Panc1 (cell line): ENCODE measurements around the gene IL1RAP.

Source experiments
- CTCF ChIP-seq: fragments of 450-650 bp; IDR thresholded peaks from 2 replicates; pipeline ENCODE4 v1.5.1; 2017; ENCODE audit warnings: mild to moderate bottlenecking
- POLR2AphosphoS5 ChIP-seq: IDR thresholded peaks from 2 replicates; pipeline ENCODE4 v1.6.1; 2012; ENCODE audit warnings: mild to moderate bottlenecking, low read depth, low read length, moderate library complexity
- REST ChIP-seq, 2 experiments: IDR thresholded peaks; 2 replicates each; pipeline ENCODE4 v1.6.1; 2011 to 2012; ENCODE audit warnings: low read depth in 2 of 2, control low read depth in 1 of 2, low read length in 1 of 2, mild to moderate bottlenecking in 1 of 2, moderate library complexity in 1 of 2; ENCODE audit not compliant: insufficient read depth in 1 of 2
- SIN3A ChIP-seq: IDR thresholded peaks from 2 replicates; pipeline ENCODE4 v1.6.1; 2012; ENCODE audit warnings: low read depth, mild to moderate bottlenecking, low read length, moderate library complexity, borderline replicate concordance; ENCODE audit not compliant: insufficient read depth
- TCF7L2 ChIP-seq: IDR thresholded peaks from 2 replicates; pipeline ENCODE4 v1.6.1; 2011; ENCODE audit warnings: mild to moderate bottlenecking, low read depth, low read length, inconsistent platforms

- TF ChIP-seq CTCF = no peak
- no peak for TF ChIP-seq POLR2AphosphoS5
- no peak for TF ChIP-seq SIN3A
- no peak for TF ChIP-seq REST (IDR thresholded peaks at IDR 0.05; ENCODE audit: insufficient read depth in 1 of 2, low read depth in 2 of 2, low read length in 1 of 2)
- TF ChIP-seq TCF7L2 = no peak
Measured at GRCh38 chr3:190548031-190548656, 34.3 kb downstream of the IL1RAP start.
